Epithelial cell of proximal tubule (primary cell): ENCODE data around the gene GJA3. TPM values are rescaled to one million over a fixed set of nuclear protein-coding genes. Genes with fewer than 3 reads are reported as not detected.

Experiments used
- DNase-seq: peaks from one replicate; pipeline ENCODE4 v3.0.0-alpha.2; 2011; ENCODE audit warnings: low read depth
- H3K4me3 ChIP-seq: 2 replicates; pipeline ENCODE4 v1.5.1; 2011; ENCODE audit warnings: low read depth, mild to moderate bottlenecking, low read length
- CTCF ChIP-seq: conservative IDR thresholded peaks from 2 replicates; pipeline ENCODE4 v1.5.1; 2012; ENCODE audit warnings: low read depth, mild to moderate bottlenecking, low read length
- total RNA-seq: library from RNA; depleted of rRNA; stranded (reverse); fragments of >200 nt; gene quantifications from 2 replicates; pipeline ENCODE4 v1.2.3, GENCODE V29; 2015

The GJA3 gene
- total RNA-seq, 1 donor from 2014 or later, result 0.58 TPM

GRCh38 chr13:20149762-20150161, 11.1 kb downstream of the GJA3 start:
- TF ChIP-seq CTCF, result no peak
- no peak for DNase-seq
- H3K4me3 ChIP-seq, result no peak overlapping the region

- TF ChIP-seq CTCF, result no peak
- no peak overlapping the region for H3K4me3 ChIP-seq
- DNase-seq, result no peak
Observed at GRCh38 chr13:20148501-20149183, 12.2 kb downstream of the GJA3 start.

- H3K4me3 ChIP-seq, result no peak overlapping the region
- no peak for DNase-seq
- no peak for TF ChIP-seq CTCF
Observed at GRCh38 chr13:20146381-20146780, 14.5 kb downstream of the GJA3 start.

- H3K4me3 ChIP-seq, result no peak overlapping the region
- DNase-seq, result no peak
- no peak for TF ChIP-seq CTCF
Observed at GRCh38 chr13:20145521-20145920, 15.3 kb downstream of the GJA3 start.

- H3K4me3 ChIP-seq, result no peak overlapping the region
- no peak for DNase-seq
- TF ChIP-seq CTCF, result no peak
Observed at GRCh38 chr13:20144141-20144850, 16.6 kb downstream of the GJA3 start.

GRCh38 chr13:20142927-20143480, 17.8 kb downstream of the GJA3 start:
- TF ChIP-seq CTCF, result no peak
- H3K4me3 ChIP-seq, result no peak overlapping the region

More at GRCh38 chr13:20142927-20143480, 17.8 kb downstream of the GJA3 start:
- DNase-seq, result no peak
